ENCODE measurements around the gene AMBRA1. TPM values are rescaled to one million over a fixed set of nuclear protein-coding genes. Genes with fewer than 3 reads are reported as not detected.

AMBRA1 gene
- total RNA-seq, 1 experiment from 2014 or later = 15.8 TPM

- DNase-seq (no peak), ATAC-seq (no peak)
- Histone ChIP-seq H3K4me2 (ENCODE audit: low read length) (no peak overlapping the region), H3F3A (ENCODE audit: low read length, unreplicated experiment) (no peaks in the 10 kb centered on the region), H3K27ac (ENCODE audit: low read length) (no peak overlapping the region), H3K9me2 (replicated peaks; ENCODE audit: low read length) (no peaks in the 10 kb centered on the region), H3K4me1 (ENCODE audit: insufficient read depth, low read length) (no peaks in the 10 kb centered on the region), H4K20me1 (ENCODE audit: low read length) (0 out of 2 replicates have a peak, but pooled peaks cover 4% of the 10 kb centered on the region), H3K9me3 (ENCODE audit: low read length) (no peaks in the 10 kb centered on the region), H2AFZ (ENCODE audit: low read length) (no peak overlapping the region), H3K36me3 (ENCODE audit: low read depth, low read length) (no peaks in the 10 kb centered on the region), H3K4me3 (ENCODE audit: low read length) (no peak overlapping the region), H3K79me2 (ENCODE audit: low read length) (no peaks in the 10 kb centered on the region), H3K9ac (ENCODE audit: low read length) (no peak overlapping the region), H3K27me3 (ENCODE audit: low read length) (no peaks in the 10 kb centered on the region)
- no TSS peak for BruUV-seq (replicated peaks)
- TF ChIP-seq EZH2 (IDR thresholded peaks at IDR 0.05; ENCODE audit: low read length, unreplicated experiment) = no peak
- TF ChIP-seq EZH2phosphoT487 (IDR thresholded peaks at IDR 0.05; ENCODE audit: borderline replicate concordance, low read length) = no peak
- TF ChIP-seq CTCF (conservative IDR thresholded peaks at IDR 0.05; ENCODE audit: low read depth, low read length) = no peak
- ChIA-PET CTCF (no interaction called here), POLR2A (ENCODE audit: unreplicated experiment) (no interaction called here)
- intact Hi-C loops (cut with micrococcal nuclease) = no loop called here
These were observed 96.3 kb downstream of the AMBRA1 start for GRCh38 chr11:46497498-46497897.

GRCh38 chr11:46493791-46494190, 100.0 kb downstream of the AMBRA1 start:
- intact Hi-C loops (cut with micrococcal nuclease) = no loop called here
- Histone ChIP-seq H3K4me3 (ENCODE audit: low read length) (no peak overlapping the region), H2AFZ (ENCODE audit: low read length) (no peak overlapping the region), H3K9ac (ENCODE audit: low read length) (no peak overlapping the region), H3F3A (ENCODE audit: low read length, unreplicated experiment) (no peaks in the 10 kb centered on the region), H3K9me2 (replicated peaks; ENCODE audit: low read length) (no peaks in the 10 kb centered on the region), H3K9me3 (ENCODE audit: low read length) (no peaks in the 10 kb centered on the region), H3K27me3 (ENCODE audit: low read length) (no peaks in the 10 kb centered on the region), H3K4me1 (ENCODE audit: insufficient read depth, low read length) (no peaks in the 10 kb centered on the region), H3K36me3 (ENCODE audit: low read depth, low read length) (no peaks in the 10 kb centered on the region), H3K27ac (ENCODE audit: low read length) (no peak overlapping the region), H3K79me2 (ENCODE audit: low read length) (no peaks in the 10 kb centered on the region), H3K4me2 (ENCODE audit: low read length) (no peak overlapping the region), H4K20me1 (ENCODE audit: low read length) (no peaks in the 10 kb centered on the region)
- ATAC-seq (no peak), DNase-seq (no peak)
- no peak for TF ChIP-seq EZH2 (IDR thresholded peaks at IDR 0.05; ENCODE audit: low read length, unreplicated experiment)
- TF ChIP-seq EZH2phosphoT487 (IDR thresholded peaks at IDR 0.05; ENCODE audit: borderline replicate concordance, low read length) = no peak
- no peak for TF ChIP-seq CTCF (conservative IDR thresholded peaks at IDR 0.05; ENCODE audit: low read depth, low read length)
- no TSS peak for BruUV-seq (replicated peaks)
- CTCF ChIA-PET = no interaction called here
- POLR2A ChIA-PET (ENCODE audit: unreplicated experiment) = no interaction called here

- Histone ChIP-seq H3K36me3 (ENCODE audit: low read depth, low read length) (no peaks in the 10 kb centered on the region), H3K9me3 (ENCODE audit: low read length) (no peaks in the 10 kb centered on the region), H3K9ac (ENCODE audit: low read length) (no peak overlapping the region), H3K27me3 (ENCODE audit: low read length) (no peaks in the 10 kb centered on the region), H3K27ac (ENCODE audit: low read length) (no peak overlapping the region), H3K9me2 (replicated peaks; ENCODE audit: low read length) (no peaks in the 10 kb centered on the region), H3K4me2 (ENCODE audit: low read length) (no peak overlapping the region), H3K79me2 (ENCODE audit: low read length) (no peaks in the 10 kb centered on the region), H3K4me1 (ENCODE audit: insufficient read depth, low read length) (no peaks in the 10 kb centered on the region), H3F3A (ENCODE audit: low read length, unreplicated experiment) (no peaks in the 10 kb centered on the region), H3K4me3 (ENCODE audit: low read length) (no peak overlapping the region), H4K20me1 (ENCODE audit: low read length) (no peaks in the 10 kb centered on the region), H2AFZ (ENCODE audit: low read length) (no peak overlapping the region)
- TF ChIP-seq CTCF (conservative IDR thresholded peaks at IDR 0.05; ENCODE audit: low read depth, low read length) (no peak), EZH2phosphoT487 (IDR thresholded peaks at IDR 0.05; ENCODE audit: borderline replicate concordance, low read length) (no peak), EZH2 (IDR thresholded peaks at IDR 0.05; ENCODE audit: low read length, unreplicated experiment) (no peak)
- ChIA-PET POLR2A (ENCODE audit: unreplicated experiment) (no interaction called here), CTCF (no interaction called here)
- DNase-seq (no peak), ATAC-seq (no peak)
- no TSS peak for BruUV-seq (replicated peaks)
- intact Hi-C loops (cut with micrococcal nuclease) = no loop called here
These were observed 101.3 kb downstream of the AMBRA1 start for GRCh38 chr11:46492532-46492931.
